LoVo (cell line): Measurements from ENCODE around the gene IYD.
A peak's percentile ranks its signal among the peaks of the same experiment; 100 is the strongest.

Source experiments
- DNase-seq: peaks from one replicate; pipeline ENCODE4 v3.0.0-alpha.2; 2016; ENCODE audit warnings: low spot score

Gene IYD

GRCh38 chr6:150394899-150395295 is 26.1 kb downstream of the IYD start:
- no peak for DNase-seq

DNA sequence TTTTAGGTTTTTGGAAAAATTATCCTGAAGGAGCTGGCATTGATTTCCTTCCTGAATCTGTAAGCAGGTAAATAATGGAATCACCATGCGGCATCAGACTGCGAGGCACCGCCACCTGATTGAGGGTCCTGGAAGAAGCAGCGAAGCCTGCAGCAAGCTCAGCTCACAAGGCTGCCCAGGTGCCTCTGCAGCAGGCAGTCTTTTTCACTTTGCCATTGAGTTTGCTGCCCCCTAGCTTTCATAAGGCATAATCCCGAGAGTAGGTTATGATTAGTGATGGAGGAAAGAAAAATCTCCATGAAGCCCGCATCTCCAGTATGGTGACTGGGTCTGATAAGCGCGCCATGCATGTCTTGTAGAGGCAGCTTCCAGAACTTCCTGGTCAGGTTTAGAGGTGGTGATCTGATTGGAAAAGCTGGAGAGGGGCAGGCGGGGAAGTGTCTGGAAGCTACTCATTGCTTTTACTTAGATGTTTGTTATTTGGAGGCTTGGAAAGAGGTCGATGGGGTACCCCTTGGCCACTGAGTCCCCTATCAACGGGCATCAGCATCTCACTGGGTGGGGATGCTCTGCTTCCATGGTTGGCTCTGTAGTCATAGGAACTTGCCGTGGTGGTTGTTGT is 26.7 kb downstream of the IYD start:
- peak; percentile 60 for DNase-seq

- peak; percentile 25 for DNase-seq
Measured at GRCh38 chr6:150403458-150404246, 34.8 kb downstream of the IYD start.

DNA sequence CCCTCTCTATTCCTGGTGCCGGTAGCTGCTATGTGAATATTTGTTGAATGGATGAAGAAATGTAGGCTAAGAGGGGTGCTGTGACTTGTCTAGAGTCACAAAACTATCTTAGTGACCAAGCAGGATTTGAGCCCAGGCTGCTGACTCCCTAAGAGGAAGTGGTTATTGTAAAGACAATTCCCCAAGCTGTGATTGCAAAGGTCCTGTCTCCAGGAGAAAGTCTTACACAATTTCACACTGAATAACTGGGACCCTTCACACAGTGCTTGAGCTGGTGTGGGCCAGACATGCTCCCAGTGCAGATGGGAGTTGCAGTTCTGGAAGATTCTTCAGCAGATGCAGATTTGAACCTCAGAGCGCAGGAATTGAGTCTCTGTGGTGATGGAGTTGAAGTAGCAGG is 38.1 kb downstream of the IYD start:
- DNase-seq = no peak

- DNase-seq = no peak
Measured at GRCh38 chr6:150408842-150409241, 40.0 kb downstream of the IYD start.

GRCh38 chr6:150409576-150410066 is 40.8 kb downstream of the IYD start:
- DNase-seq = peak; percentile 25

DNA sequence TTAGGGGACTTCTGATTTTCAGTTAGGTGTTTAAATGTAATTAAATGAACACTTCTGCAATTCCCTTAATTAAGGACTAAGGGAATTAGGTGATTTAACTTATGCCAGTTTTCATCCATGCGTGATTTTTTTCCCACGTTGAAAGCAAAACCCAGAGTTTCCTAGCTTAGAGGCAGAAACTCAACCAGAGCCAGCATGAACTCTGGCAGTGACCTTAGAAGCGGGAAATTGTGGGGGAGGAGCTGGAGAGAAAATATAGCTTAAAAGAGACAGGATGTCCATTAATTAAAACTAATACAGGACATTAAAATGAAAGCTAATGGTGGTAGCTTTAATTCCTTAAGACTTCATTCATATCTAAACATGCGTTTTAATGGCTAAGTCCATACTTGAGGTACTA is 41.6 kb downstream of the IYD start:
- no peak for DNase-seq

- DNase-seq = no peak
Measured at GRCh38 chr6:150410906-150411305, 42.1 kb downstream of the IYD start.

- DNase-seq = no peak
Measured at GRCh38 chr6:150412221-150412620, 43.4 kb downstream of the IYD start.

GRCh38 chr6:150413198-150413597 is 44.4 kb downstream of the IYD start:
- DNase-seq = no peak

DNA sequence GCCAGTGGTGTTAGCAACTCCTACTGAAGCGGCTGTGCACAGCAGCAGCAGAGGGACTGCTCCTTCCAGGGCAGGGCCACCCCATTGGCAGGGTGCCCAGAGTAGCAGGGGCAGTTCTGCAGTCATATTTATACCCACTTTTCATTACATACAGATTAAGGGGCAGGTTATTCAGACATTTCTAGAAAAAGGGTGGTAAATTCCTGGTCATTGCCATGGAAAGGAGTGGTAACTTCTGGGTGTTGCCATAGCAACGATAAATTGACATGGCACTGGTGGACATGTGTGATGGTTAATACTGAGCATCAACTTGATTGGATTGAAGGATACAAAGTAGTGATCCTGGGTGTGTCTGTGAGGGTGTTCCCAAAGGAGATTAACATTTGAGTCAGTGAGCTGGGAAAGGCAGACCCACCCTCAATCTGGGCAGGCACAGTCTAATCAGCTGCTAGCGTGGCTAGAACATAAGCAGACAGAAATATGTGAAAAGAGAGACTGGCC is 45.0 kb downstream of the IYD start:
- peak; percentile 16 for DNase-seq

- DNase-seq = no peak
Measured at GRCh38 chr6:150416128-150416527, 47.3 kb downstream of the IYD start.

GRCh38 chr6:150417250-150417649 is 48.4 kb downstream of the IYD start:
- no peak for DNase-seq

DNA sequence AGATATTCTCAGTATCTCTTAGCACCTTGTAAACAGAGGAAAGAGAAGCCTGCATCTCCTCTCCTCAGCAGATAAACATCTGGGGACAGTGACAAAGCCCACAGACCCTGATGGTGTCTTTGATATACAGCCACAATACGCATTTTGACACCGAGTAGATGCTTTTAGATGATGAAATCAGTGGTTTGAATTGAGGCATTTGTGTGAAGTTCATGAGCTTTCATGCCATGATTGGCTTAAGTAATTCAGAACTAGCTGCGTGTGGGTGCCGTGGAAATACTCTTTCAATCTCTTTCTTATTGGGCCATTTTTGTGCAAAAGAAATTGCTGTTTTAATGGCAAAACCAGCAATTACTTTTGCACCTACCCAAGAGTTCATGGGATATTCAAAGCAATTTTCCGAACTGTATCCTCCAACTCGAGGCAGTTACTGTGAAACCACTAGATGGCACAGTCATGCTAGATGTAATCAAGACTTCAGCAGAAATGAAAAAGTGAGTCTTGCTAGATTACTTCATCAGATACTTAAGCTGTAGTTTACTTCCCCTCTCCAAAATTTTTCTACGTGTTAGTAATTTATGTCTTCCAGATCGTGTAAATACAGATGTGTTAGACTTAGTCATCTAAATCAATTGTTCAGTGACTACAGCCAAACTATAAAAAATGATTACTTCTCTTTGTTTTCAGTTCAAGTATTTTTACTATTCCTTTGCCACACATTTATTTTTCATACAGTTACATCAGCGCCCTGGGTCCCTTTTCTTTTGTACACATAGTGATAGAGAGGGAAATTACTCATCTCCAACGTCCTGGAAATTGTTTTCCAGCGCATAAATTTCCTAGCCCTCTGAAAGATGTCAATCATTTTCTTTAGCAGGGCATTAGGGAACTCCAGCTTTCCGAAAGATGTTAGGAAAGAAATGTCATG is 49.4 kb downstream of the IYD start:
- peak; percentile 90 for DNase-seq

DNA sequence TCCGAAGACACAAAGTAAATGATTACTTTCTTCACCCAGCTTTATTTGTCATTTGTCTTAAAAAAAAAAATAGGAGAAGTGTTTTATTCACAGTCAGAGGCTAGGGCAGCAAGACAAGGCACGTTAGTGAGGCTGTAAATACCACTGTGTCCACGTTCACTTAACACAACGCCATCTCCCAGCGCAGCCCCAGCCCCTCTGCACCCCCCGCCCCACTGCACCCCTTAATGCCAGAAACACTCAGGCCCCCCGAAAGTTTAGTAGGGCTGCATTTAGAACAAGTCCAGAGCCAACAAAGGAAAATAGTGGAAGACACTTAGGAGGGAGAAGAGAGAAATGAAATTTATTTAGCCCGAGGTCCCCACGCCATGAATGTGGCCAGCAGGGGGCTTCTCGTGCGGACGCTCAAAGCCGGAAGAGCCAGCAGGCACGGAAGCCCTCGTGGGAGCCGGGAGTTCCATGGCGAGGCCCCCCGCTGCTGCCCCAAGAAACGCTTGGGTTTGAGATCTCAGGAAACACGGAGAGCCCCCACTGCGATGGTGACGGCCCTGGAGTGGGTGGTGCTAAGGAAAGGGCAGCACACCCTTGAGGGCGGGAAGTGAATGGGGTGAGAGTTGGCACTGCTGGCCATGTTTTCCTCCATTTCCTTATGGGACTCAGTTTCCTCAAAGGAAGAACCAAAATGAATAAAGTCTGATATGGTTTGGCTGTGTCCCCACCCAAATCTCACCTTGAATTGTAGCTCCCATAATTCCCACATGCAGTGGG is 50.2 kb downstream of the IYD start:
- DNase-seq = peak; percentile 84

GRCh38 chr6:150420428-150420827 is 51.6 kb downstream of the IYD start:
- no peak for DNase-seq

DNA sequence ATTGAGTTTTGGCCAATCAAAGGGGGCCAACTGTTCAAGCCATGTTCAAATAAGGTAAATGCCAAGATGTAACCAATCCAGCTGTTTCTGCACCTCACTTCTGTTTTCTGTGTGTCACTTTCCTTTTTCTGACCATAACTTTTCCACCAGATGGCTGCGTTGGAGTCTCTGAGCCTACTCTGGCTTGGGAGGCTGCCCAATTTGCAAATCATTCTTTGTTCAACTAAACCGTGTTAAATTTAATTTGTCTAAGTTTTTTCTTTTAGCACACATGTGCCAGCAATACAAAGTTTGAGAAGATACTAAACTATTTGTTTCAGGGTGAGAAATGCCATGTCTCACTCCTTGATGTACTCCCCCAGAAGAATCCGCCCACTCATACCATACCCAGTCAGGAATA is 52.1 kb downstream of the IYD start:
- DNase-seq = no peak

DNA sequence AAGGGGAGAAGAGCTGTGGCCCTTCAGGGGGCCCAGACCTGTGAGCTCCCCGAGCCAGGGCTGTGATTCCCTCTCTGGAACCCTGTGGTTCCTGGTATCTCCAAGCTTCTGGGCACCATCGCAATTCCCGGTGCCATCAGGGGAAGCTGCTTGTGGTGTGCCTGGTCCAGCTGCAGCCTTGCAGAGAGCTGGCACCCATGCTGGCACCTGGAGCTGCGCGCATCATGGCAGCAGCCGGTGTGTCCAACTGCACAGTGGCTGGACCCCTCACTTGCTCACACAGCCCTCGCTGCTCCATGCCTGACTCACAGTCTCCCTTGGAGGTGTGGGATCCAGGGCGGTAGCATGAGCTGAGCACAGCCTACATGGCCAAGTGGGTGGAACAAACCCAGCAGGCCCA is 56.7 kb downstream of the IYD start:
- no peak for DNase-seq

DNA sequence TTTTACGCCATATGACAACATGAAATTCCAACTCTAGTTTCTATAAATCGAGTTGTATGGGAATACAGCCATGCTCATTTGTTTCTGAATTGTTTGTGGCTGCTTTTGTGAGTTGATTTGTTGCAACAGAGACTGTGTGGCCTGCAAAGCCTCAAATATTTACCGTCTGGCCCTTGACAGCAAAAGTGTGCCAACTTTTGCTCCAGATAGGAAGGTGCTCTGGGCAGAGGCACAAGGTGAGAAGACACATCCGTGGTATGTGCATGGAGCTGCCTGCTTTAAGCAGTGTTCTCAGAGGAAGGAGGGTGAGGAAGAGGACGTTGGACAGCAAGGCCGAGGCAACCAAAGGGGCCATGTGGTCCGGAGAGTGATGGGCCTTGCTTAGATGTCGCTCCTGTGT is 57.4 kb downstream of the IYD start:
- DNase-seq = no peak

GRCh38 chr6:150427037-150427602 is 58.3 kb downstream of the IYD start:
- no peak for DNase-seq

DNA sequence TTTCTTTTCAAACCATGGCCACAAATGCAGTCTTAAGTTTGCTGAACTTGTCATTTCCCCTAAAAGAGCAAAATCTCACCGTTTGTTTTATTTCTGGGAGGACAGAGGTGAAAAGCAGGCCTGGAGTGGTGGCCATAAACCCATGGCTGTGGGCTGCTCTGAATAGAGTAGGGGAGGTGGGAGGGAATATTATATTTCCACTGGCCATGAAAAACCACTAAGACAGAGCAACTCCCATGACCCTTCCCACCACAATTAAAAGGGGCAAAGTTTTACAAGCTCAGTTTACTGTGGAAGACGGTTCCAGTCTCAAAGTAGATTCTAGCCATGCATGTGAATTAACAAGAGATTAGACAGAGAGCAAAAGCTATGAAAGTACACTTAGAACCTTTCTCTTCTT is 59.0 kb downstream of the IYD start:
- DNase-seq = no peak
